PFSK-1 (cell line): Measurements from ENCODE around the gene CLDN14.

Experiments used
- FOXP2 ChIP-seq: optimal IDR thresholded peaks from 2 replicates; pipeline ENCODE3; 2011; ENCODE audit warnings: borderline replicate concordance, control low read depth, inconsistent platforms; ENCODE audit not compliant: insufficient read depth; ENCODE audit errors: extremely low read length, extremely low read depth
- POLR2AphosphoS5 ChIP-seq: IDR thresholded peaks from 2 replicates; pipeline ENCODE4 v1.6.1; 2012; ENCODE audit warnings: low read depth, mild to moderate bottlenecking, control low read depth, low read length, moderate library complexity
- SIN3A ChIP-seq: IDR thresholded peaks from 2 replicates; pipeline ENCODE4 v1.6.1; 2012; ENCODE audit warnings: mild to moderate bottlenecking, low read length, moderate library complexity, borderline replicate concordance; ENCODE audit not compliant: insufficient read depth
- TAF1 ChIP-seq: IDR thresholded peaks from 2 replicates; pipeline ENCODE4 v1.6.1; 2012; ENCODE audit warnings: low read length, control low read depth, borderline replicate concordance; ENCODE audit not compliant: insufficient read depth
- TF ChIP-seq, protein P1 (sequence below), 2 experiments: IDR thresholded peaks; 2 replicates each; pipeline versions ENCODE4 v1.6.1 to v1.8.0; 2011 to 2012; ENCODE audit warnings: low read depth in 2 of 2, low read length in 2 of 2, control low read depth in 1 of 2, inconsistent platforms in 1 of 2, mild to moderate bottlenecking in 1 of 2, moderate library complexity in 1 of 2; ENCODE audit not compliant: insufficient read depth in 1 of 2

Gene CLDN14

DNA sequence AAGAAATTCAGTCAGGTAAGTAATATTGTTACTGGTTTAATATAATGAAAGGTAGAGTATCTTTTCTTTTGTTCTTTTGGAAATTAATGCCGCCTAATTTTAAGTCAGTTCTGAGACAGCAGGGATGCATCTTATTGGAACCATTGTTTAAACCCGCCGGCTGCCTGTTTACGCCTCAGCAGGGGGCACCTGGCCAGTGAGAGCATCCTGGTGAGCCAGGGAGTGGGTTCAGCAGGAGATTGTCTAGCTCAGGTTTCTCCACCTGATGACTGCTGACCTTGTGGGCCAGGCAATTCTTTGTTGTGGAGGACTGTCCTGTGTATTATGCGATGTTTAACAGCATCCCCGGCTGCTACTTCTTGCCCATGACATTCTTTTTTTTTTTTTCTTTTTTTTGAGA lies 64.5 kb downstream of the CLDN14 start:
- TF ChIP-seq SIN3A (no peak), POLR2AphosphoS5 (no peak), TAF1 (no peak), FOXP2 (no peak)
- TF ChIP-seq, protein P1, sequence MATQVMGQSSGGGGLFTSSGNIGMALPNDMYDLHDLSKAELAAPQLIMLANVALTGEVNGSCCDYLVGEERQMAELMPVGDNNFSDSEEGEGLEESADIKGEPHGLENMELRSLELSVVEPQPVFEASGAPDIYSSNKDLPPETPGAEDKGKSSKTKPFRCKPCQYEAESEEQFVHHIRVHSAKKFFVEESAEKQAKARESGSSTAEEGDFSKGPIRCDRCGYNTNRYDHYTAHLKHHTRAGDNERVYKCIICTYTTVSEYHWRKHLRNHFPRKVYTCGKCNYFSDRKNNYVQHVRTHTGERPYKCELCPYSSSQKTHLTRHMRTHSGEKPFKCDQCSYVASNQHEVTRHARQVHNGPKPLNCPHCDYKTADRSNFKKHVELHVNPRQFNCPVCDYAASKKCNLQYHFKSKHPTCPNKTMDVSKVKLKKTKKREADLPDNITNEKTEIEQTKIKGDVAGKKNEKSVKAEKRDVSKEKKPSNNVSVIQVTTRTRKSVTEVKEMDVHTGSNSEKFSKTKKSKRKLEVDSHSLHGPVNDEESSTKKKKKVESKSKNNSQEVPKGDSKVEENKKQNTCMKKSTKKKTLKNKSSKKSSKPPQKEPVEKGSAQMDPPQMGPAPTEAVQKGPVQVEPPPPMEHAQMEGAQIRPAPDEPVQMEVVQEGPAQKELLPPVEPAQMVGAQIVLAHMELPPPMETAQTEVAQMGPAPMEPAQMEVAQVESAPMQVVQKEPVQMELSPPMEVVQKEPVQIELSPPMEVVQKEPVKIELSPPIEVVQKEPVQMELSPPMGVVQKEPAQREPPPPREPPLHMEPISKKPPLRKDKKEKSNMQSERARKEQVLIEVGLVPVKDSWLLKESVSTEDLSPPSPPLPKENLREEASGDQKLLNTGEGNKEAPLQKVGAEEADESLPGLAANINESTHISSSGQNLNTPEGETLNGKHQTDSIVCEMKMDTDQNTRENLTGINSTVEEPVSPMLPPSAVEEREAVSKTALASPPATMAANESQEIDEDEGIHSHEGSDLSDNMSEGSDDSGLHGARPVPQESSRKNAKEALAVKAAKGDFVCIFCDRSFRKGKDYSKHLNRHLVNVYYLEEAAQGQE (IDR thresholded peaks at IDR 0.05; ENCODE audit: insufficient read depth in 1 of 2, low read depth in 2 of 2, low read length in 2 of 2), result no peak

DNA sequence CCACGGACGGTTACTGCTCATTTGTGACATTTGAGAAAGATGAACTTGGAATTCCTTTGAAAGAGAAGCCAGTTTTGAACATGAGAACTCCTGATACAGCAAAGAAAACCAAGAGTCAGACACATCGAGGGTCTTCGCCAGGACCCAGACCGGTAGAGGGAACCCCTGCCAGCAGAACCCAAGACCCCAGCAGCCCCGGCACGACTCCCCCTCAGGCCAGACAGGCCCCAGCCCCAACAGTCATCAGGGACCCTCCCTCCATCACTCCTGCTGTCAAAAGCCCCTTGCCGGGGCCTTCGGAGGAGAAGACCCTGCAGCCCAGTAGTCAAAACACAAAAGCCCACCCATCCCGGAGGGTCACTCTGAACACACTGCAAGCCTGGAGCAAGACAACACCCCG lies 67.0 kb downstream of the CLDN14 start:
- TF ChIP-seq FOXP2 (no peak), POLR2AphosphoS5 (no peak)
- TF ChIP-seq, protein P1 (IDR thresholded peaks at IDR 0.05; ENCODE audit: insufficient read depth in 1 of 2, low read depth in 2 of 2, low read length in 2 of 2), result no peak

DNA sequence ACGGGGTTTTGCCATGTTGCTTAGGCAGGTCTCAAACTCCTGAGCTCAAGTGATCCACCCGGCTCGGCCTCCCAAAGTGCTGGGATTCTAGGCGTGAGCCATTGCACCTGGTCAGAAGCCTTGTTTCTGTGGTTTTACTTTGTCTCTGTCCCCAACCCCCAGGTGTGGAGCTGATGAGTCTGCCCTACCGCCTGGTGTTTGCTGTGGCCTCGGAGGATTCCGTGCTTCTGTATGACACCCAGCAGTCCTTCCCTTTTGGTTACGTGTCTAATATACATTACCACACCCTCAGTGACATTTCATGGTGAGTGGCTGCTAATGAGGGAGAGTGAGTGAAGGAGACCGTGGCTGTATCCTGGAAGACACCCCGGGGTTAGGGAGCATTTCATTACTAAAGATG lies 68.6 kb downstream of the CLDN14 start:
- no peak for TF ChIP-seq SIN3A
- TF ChIP-seq, protein P1 (IDR thresholded peaks at IDR 0.05; ENCODE audit: insufficient read depth in 1 of 2, low read depth in 2 of 2, low read length in 2 of 2), result no peak
- no peak for TF ChIP-seq FOXP2
- TF ChIP-seq POLR2AphosphoS5, result no peak
- TF ChIP-seq TAF1, result no peak
